HTR-8/SVneo (cell line): ENCODE measurements around the gene SYT1.

Source experiments
- DNase-seq: peaks from one replicate; pipeline ENCODE4 v3.0.0; 2011; ENCODE audit warnings: low spot score, mixed read lengths; ENCODE audit not compliant: insufficient read length
- FAIRE-seq: peaks from 2 replicates; lab custom pipeline; 2011; peaks lifted over from hg19 to GRCh38; lab: Jason Lieb, UNC

SYT1 gene

DNA sequence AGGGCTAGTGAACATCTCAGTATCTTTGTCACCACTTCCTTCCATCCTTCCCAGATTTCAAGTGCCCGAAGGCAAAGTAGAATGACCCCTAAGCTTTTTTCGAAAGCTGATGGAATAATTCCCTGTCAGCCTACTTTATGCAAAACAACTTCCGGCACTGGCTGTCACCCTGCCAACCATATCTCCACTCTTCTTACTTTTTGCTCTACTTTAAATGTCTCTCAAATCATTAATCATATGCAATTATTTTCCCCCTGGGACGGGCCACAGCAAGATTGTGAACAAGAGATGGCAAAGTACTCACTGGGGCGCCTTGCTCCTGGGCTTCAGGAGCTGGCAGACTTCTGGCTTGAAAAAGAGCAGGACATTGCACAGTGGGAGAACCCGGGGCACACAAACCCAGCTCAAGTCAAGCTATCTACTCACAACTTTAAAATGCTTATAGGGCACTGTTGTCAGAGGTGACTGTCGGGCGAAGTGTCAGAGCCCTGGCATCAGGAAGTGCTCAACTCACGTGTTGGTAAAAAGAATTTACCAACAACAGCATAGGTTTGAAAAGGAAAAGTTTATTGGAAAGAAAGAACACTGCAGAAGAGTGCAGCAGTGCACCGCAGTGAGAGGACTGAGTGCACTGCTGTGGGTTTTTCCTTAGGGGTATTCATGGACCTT lies 452.7 kb downstream of the SYT1 start:
- FAIRE-seq = no peak

DNA sequence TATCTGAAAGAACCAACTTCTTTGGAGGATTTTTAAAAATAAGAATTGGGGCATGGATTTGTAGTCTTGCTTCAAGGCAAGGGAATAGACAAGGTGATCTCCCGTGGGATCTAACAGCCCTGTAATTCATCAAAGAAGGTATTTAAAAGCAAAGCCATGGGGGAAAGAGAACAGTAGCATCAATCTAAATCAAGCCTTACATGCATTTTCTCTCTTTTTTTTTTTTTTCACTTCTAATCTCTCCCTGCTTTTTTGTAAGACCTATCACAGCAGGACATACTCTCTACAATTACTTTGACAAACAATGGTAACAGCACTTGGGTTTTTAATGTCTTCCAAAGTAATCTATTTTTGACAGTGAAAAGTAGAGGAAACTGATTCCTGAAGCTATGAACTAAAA lies 458.3 kb downstream of the SYT1 start:
- FAIRE-seq (no peak), DNase-seq (no peak)

More for the DNA sequence above, 452.7 kb downstream of the SYT1 start:
- no peak for DNase-seq

DNA sequence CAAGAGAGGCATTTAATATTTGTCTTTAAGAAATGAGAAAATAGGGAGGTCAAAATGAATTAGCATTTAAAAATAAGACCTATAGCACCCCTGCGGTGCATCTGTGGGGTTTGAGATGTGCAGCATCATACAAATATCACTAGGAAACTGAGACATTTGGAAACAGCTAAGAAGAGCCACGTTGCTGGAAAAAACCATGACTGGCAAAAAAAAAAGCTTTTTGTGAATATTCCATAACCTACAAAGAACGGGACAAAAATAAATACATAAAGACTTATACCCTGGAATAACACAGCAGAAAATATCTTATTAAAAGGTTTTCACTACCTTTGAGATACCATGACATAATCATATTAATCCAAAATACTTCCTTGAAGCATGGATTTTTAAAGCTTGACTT lies 460.0 kb downstream of the SYT1 start:
- FAIRE-seq (no peak), DNase-seq (no peak)

DNA sequence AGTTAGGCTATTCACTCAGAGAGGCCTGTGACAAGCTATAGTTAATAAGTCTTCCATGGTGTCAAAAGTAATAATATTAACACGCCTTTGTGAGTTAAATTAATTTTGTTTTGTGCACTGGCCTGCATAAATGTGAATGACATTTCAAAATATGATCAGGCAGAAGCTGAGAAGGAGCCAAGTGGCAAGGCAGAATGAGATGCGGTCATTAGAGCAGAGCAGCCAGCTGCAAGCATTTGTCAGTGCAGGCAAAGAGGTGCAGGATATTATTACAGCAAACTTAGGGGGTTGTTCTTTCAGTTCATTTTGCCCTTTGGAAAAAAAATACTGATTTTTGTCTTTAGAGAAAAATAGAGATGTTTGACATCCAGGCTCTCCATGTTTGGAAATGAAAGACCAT lies 461.6 kb downstream of the SYT1 start:
- DNase-seq (no peak), FAIRE-seq (no peak)

DNA sequence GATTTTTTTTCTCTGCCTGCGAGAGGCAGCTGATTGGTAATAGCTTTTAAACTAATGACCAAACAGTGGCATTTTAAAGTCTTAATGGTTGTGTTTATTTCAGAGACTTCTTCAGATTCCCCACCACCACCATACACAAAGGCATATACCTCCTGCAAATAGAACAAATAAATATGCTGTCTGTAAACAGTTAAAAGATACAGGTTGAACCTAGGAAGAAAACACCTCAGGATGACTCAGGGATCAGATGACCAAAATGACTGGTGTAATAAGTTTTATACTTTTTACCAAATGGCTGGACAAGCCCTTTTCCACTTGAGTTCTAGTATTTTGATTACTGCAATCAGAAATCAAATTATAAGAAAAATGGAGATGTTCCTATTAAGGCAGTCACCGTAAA lies 462.1 kb downstream of the SYT1 start:
- no peak for FAIRE-seq
- DNase-seq = no peak

DNA sequence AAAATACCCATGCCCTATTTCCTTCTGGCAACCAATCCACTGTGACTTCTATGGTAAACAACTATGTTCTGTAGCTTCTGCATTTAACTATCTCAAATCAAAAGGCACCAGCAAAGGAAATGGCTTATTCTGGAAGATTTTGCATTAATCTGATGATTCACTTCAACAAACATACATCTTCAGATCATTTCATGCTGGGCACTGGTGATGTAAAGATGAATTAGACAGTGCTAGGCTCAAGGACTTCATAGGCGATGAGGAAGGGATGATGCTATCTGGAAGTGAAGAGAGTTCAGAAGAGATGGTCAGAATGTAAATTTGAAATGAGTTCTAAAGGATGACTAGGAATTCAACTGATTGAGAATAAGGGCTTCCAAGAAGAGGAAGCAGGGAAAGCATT lies 462.9 kb downstream of the SYT1 start:
- DNase-seq (no peak), FAIRE-seq (no peak)

DNA sequence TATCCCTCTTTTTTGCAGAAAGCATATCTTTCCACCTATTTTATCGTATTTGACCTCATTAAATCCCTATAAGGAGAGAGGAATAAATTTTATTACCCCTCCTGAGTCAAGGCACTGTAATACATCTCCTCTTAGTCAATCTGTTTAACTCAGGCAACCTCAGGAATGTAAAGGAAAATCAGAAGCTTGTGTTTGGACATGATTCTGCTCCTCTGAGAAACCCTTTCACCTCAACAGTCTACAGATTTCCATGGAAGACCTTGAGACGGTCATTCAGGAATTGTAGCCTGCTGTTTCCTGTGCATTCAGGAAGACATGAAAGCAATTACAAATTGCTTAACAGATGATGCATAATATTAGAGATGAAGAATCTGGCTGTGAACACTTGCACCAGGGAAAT lies 465.4 kb downstream of the SYT1 start:
- FAIRE-seq = no peak
- DNase-seq = no peak

DNA sequence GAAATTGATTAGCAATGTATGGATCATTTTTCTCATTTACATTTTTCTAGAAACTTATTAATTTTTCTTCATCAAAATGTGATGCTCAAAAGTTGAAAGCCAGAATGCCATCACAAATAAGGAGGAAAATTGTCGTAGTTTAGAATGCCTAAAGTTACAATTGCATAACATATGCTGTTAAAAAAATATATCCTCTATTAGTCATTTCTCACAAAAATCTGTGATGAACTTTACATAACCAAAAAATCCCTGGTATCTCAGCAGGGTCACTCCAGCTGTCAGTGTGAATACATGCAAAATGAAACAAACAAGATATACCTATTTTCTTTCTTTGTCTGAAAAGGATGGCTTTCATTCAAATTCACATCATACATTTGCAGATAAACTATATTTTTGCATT lies 467.3 kb downstream of the SYT1 start:
- no peak for FAIRE-seq

DNA sequence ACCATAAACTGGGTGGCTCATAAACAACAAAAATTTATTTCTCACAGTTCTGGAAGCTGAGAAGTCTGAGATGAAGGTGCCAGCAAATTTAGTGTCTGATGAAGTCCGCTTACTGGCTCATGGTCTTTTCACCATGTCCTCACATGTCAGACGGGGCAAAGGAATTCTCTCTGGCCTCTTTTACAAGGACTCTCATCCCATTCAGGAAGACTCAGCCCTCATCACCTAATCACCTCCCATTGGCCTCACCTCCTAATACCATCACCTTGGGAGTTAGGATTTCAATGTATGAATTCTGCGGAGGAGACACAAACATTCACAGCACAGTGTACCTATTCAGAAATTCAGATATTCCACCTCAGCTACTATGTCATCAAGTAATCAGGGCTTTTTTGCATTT lies 468.6 kb downstream of the SYT1 start:
- DNase-seq (no peak), FAIRE-seq (no peak)

More for the DNA sequence above, 467.3 kb downstream of the SYT1 start:
- no peak for DNase-seq

DNA sequence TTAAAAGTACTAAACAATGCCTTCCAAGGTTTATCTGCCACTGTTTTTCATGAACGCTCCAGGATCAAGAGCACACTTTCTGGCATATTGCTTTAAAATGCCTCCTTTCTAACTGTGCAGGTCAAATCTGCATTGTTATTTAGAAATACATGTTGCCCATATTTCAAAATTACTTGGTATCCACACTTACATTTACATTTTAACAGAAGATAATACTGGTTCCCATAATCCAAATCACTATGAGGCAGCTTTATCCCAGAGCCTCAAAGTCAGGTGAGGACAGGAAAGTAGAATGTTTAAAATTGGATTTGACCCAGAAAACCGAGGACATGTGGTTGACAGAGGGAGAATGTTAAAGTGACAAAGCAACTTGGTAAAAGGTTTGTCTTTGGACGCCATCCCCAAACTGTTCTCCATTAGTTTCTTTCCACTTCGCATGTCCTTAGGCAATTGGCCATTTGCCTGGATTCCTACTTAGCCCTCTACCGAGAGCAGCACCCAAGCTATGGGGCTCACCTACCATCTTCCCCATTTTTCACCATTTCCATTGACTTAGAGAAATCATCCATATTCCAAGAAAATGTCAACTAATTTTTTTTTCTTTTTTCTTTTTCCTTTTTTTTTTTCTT lies 473.2 kb downstream of the SYT1 start:
- no peak for FAIRE-seq
- no peak for DNase-seq

DNA sequence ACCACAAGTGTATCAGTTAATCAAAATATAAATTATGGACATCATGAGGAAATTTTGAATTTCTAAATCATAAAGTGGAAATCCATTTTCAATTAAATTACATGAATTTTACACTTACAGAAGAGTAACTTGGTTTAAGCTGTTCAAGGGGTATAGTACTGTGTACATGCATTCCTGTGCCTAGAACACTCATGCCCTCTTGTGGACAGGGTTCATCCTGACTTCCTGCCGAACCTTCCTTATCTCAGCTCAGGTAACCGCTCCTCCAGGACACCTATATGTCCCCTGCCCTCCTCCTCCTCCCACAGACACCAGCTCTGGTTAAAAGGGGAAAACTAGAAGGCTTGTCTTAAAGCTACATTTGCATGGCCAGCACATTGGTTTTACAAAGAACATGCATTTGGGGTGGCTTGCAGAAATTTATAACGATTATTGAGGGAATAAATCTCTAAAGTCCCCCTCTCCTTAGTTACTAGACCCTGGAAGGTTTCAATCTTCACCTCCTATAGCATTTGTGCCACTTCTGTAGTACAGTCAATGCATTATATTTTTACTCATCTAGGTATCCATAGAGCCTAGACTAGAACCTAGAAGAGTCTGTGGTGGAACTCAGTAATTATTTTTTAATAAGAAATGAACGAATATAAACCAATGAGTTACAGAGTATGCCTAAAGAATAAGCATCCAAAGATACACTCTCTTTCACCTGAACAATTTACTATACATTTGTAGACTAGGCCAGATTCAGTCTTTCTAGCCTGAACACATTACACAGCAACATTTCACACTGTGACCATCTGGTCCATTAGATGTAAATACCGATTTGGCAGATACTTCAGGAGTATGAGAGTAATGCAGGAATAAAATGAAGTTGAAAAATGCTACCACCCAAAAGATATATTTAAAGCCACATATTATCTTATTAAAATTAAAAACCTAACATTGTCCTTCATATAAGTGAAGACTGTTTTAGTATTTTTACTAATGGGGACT lies 480.6 kb downstream of the SYT1 start:
- FAIRE-seq = peak; percentile 65
- peak; percentile 25 for DNase-seq

DNA sequence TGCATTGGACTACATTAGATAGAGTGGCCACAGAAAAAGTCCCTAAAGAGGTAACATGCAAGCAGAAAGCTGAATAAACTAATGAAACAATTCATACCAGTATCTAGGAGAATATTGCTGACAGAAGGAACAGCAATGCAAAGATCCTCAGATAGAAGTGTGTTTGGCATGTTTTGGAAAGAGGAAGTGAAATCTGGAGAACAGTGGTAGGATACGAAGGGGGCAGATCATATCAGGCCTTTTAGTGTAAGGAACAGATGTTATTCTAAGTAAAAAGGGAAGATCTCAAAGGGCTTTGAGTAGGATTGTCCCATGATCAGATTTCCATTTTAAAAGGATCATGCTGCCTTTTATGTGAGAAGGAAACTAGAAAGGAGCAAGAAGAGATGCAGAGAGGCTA lies 483.3 kb downstream of the SYT1 start:
- no peak for FAIRE-seq

DNA sequence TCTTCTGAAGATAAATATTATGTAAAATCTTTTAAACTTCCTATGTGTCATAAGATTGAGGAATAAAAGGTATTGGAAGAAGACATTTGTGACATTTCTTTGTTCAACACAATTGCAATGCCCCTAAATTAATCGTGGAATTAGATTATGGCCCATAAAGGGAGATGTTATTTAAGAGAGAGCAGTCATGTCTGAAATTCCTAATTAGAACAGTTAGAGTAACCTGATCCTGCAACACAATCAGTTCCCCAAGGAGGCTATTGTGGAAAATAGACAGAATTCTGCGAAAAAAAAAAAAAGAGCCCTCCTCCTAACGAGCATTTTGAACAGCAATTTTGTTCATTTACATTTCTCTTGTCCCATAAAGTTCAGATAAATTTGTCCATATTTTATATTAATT lies 486.7 kb downstream of the SYT1 start:
- FAIRE-seq (no peak), DNase-seq (no peak)

More for the DNA sequence above, 483.3 kb downstream of the SYT1 start:
- no peak for DNase-seq

DNA sequence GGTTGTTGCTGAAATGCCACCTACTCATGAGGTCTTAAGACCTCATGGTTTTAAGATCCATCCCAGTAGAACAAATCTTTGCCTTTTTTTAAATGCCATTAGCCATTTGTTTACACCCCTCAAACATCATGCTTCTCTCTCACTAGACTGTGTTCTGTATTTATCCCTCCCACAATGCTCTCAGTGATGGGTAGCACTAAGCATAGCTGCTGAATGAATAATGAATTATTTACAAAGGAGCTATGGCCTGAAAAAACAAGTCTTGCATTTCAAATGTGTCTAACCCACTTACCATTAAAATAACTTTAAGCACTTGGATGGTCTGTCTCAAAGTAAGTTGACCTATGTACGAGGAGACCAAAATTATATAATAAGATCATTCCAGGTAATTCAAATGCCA lies 491.6 kb downstream of the SYT1 start:
- DNase-seq = no peak

DNA sequence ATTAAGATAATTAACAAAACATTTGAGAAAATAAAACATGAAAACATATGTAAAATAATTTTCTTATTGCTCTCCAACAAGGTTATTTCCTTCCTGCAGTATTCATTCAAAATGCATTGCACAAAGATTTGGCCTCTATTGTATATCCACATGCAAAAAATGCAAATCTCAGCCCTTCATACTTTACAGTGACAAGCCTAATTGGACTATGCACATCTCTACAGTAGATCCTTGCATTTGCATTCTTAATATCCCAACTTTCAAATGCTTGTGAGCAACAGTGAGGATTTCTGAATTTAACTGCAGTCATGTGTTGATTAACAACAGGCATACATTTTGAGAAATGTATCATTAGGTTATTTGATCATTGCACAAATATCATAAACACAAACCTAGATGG lies 492.5 kb downstream of the SYT1 start:
- DNase-seq = no peak
- no peak for FAIRE-seq

More for the DNA sequence above, 491.6 kb downstream of the SYT1 start:
- no peak for FAIRE-seq

DNA sequence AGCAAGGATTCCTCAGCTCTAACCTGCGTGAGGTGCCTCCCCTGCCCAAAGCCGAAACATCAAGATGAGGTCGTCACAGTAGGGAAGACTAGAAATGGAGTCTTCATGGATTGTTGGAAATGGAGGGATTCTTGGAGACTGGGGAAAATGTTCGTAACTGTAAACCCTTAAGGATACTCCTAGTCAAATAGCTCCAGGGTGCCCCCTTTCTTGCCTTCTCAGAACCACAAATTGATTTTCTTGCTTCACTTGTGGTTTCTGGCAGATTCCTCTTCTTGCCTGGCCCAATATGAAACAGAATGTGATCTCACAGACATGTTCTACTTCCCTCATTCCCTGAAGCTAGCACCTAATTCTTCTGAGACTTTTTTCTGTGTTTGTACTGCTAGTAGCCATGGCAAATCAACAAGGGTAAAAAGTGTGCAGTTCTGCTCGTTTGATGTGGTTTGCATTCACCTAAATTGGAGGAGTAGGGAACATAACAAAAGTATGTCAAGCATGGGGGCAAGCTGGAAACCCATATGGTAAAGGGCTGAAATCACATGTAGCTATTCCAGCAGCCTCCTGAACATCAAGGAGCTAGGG lies 494.2 kb downstream of the SYT1 start:
- no peak for DNase-seq
- FAIRE-seq = no peak

DNA sequence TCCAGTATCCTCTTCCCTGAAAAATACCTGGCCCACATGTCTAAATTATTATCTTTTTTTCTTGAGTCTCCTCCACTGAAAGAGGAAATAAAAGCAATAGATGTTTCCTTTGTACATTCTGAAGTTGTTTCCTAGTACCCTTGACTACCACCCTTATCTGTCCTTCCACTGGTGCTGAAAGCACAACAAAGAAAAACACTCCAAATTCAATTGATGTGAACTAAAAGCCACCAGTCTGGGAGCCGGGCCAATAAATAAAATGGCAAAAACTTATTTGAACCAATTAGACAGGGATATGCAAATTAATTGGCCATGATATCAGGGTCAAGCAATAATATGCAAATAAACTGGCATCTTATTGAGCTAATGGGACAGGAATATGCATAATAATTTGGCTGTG lies 495.7 kb downstream of the SYT1 start:
- no peak for FAIRE-seq
- no peak for DNase-seq

DNA sequence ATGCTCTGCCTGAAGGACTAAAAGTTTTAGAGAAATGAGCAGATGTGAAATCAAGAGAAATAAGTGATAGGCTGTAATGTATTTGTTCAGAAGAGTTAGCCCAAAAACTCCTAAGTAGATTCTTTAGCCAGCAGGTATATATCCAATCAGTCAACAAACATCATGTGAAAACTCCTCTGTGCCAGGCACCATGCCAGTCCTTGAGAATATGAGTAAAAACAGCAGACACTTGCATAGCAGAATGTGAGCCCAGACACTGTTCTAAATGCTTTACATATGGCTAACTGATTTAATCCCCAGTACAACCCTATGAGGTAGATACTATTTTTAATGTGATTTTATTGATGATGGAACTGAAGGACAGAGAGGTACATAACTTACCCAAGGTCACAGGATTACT lies 496.4 kb downstream of the SYT1 start:
- no peak for DNase-seq
- no peak for FAIRE-seq

DNA sequence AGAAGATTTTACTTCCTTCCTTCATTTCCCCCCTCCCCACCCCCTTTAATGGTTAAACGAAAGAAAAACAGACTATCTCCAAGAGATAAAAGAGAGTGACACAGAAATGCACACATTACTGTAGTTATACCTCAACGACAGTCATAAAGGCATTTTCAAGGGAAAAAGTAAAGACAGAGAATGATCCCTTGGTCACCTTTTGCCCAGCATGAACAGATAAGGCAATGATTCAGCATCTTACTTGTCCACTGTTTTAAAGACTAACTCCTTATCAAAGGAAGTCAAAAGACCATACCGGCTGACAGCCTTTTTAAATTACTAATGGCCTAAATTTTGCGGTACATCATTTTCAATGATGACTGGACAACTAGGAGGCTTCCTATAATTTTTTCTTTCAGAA lies 499.6 kb downstream of the SYT1 start:
- FAIRE-seq (no peak), DNase-seq (no peak)

DNA sequence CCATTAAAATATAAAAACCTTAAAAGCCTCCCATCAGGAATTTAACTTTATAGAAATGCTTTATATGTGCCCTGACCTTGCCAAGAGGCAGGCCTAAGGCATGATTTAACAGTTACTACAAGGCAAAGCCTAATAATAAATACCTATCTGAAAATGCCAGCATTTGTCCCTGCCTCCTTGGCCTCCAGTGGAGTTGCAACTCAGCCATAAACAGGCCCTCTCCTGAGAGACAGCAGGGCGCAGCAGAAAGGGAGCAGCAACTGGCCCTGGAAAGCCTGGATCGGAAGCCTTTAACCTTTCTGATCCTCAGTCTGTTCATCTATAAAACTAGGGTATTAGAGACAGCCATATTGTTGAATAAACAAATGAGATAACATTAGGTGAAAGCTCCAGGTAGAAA lies 501.8 kb downstream of the SYT1 start:
- DNase-seq (no peak), FAIRE-seq (no peak)
